Measurements from ENCODE around the gene CLSTN2.

DNA sequence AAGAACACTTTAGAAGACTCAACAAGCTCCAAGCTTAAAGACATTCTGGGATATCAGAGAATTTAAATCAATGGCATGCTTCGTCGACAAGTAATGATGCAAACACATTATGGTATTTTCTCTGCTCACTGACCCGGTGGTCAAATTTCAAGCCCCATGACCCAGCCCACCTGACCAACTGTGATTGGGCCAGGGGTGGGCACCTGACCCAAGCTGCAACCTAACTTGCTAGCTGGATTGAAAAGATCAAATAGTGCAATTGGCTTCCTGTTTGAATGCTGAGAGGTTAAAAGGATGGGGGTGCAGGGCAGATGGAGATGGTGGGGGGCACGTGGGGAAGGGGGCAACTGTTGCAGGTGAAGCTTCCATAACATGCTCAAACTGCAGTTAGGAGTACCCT lies 250.4 kb downstream of the CLSTN2 start:
- TF ChIP-seq, protein P1, sequence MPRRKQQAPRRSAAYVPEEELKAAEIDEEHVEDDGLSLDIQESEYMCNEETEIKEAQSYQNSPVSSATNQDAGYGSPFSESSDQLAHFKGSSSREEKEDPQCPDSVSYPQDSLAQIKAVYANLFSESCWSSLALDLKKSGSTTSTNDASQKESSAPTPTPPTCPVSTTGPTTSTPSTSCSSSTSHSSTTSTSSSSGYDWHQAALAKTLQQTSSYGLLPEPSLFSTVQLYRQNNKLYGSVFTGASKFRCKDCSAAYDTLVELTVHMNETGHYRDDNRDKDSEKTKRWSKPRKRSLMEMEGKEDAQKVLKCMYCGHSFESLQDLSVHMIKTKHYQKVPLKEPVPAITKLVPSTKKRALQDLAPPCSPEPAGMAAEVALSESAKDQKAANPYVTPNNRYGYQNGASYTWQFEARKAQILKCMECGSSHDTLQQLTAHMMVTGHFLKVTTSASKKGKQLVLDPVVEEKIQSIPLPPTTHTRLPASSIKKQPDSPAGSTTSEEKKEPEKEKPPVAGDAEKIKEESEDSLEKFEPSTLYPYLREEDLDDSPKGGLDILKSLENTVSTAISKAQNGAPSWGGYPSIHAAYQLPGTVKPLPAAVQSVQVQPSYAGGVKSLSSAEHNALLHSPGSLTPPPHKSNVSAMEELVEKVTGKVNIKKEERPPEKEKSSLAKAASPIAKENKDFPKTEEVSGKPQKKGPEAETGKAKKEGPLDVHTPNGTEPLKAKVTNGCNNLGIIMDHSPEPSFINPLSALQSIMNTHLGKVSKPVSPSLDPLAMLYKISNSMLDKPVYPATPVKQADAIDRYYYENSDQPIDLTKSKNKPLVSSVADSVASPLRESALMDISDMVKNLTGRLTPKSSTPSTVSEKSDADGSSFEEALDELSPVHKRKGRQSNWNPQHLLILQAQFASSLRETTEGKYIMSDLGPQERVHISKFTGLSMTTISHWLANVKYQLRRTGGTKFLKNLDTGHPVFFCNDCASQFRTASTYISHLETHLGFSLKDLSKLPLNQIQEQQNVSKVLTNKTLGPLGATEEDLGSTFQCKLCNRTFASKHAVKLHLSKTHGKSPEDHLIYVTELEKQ (tag by site-specific recombination; IDR thresholded peaks at IDR 0.05; ENCODE audit: borderline replicate concordance): no peak
- TF ChIP-seq YY1 (tag by site-specific recombination; IDR thresholded peaks at IDR 0.05) (no peak), EGR2 (tag by site-specific recombination; IDR thresholded peaks at IDR 0.05; ENCODE audit: low read depth) (no peak), HOXA7 (CRISPR knock-in tag; IDR thresholded peaks at IDR 0.05; ENCODE audit: borderline replicate concordance) (no peak), ZNF302 (tag by site-specific recombination; IDR thresholded peaks at IDR 0.05; ENCODE audit: low read depth) (no peak)
- TF ChIP-seq, protein P2, sequence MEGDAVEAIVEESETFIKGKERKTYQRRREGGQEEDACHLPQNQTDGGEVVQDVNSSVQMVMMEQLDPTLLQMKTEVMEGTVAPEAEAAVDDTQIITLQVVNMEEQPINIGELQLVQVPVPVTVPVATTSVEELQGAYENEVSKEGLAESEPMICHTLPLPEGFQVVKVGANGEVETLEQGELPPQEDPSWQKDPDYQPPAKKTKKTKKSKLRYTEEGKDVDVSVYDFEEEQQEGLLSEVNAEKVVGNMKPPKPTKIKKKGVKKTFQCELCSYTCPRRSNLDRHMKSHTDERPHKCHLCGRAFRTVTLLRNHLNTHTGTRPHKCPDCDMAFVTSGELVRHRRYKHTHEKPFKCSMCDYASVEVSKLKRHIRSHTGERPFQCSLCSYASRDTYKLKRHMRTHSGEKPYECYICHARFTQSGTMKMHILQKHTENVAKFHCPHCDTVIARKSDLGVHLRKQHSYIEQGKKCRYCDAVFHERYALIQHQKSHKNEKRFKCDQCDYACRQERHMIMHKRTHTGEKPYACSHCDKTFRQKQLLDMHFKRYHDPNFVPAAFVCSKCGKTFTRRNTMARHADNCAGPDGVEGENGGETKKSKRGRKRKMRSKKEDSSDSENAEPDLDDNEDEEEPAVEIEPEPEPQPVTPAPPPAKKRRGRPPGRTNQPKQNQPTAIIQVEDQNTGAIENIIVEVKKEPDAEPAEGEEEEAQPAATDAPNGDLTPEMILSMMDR (tag by site-specific recombination; IDR thresholded peaks at IDR 0.05): no peak

All from HEK293 (cell line).